WI38 (cell line): ENCODE results near the gene NFIA.

ENCODE experiments used
- H3K4me3 ChIP-seq: 2 replicates; pipeline ENCODE4 v1.5.1; 2011; ENCODE audit warnings: low read depth, mild to moderate bottlenecking, control low read depth, low read length
- TF ChIP-seq, protein P1 (sequence below): IDR thresholded peaks from 2 replicates; pipeline ENCODE4 v1.5.1; 2012; ENCODE audit warnings: low read depth, mild to moderate bottlenecking, control low read depth, low read length

The NFIA gene

DNA sequence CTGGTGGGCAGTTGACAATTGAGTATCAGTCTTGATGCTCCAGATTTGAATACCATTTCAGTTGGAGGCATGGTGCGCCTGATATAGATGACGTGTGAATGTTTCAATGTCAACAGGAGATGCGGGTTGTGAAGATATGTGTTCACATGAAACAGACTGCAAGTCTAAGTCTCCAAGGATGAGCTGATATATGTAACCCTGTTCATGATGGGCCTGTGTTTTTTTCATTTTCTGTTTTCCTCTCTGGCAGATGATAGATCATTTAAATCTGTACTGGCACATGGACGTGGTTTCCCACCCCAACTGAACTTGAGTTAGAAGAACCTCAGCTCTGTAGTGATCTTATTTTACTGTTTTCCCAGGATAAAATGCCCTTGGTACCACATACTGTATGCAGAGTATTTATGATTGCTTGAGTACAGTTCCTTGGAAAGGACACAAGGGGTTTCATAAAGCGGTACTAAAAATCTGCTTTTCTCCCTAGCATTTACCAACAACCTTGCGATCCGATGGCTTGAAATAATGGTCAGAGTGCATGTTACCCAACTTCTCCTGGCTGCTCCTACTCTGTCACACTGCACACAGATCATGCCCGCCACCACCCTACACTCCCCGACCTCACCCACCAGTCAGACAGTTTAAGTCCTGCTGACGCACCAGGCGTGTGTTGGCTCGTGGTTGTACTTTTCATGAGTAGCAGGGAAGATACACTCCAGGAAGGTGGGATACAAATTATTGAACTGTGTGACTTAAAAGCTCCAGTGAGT, 131.1 kb downstream of the NFIA start:
- TF ChIP-seq, protein P1, sequence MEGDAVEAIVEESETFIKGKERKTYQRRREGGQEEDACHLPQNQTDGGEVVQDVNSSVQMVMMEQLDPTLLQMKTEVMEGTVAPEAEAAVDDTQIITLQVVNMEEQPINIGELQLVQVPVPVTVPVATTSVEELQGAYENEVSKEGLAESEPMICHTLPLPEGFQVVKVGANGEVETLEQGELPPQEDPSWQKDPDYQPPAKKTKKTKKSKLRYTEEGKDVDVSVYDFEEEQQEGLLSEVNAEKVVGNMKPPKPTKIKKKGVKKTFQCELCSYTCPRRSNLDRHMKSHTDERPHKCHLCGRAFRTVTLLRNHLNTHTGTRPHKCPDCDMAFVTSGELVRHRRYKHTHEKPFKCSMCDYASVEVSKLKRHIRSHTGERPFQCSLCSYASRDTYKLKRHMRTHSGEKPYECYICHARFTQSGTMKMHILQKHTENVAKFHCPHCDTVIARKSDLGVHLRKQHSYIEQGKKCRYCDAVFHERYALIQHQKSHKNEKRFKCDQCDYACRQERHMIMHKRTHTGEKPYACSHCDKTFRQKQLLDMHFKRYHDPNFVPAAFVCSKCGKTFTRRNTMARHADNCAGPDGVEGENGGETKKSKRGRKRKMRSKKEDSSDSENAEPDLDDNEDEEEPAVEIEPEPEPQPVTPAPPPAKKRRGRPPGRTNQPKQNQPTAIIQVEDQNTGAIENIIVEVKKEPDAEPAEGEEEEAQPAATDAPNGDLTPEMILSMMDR: no peak
- no peak overlapping the region for H3K4me3 ChIP-seq

DNA sequence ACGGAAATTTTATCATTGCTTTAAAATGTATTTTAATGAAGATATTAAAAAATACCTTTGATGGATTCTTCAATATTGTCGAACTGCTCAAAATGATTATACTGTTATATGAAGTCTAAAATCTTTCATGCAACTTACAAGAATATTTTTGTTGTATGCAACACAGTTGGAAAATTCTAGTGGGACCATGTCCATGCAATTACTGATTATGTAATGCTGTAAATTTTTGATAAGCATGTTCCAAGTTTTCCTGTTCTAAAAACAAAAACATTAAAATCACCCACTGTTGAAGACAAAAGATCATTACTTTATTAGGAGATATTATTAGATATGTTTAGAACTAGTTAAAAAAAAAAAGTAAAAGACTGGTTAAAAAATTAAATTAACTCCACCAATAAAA, 132.8 kb downstream of the NFIA start:
- H3K4me3 ChIP-seq: no peak overlapping the region
- TF ChIP-seq, protein P1: no peak

DNA sequence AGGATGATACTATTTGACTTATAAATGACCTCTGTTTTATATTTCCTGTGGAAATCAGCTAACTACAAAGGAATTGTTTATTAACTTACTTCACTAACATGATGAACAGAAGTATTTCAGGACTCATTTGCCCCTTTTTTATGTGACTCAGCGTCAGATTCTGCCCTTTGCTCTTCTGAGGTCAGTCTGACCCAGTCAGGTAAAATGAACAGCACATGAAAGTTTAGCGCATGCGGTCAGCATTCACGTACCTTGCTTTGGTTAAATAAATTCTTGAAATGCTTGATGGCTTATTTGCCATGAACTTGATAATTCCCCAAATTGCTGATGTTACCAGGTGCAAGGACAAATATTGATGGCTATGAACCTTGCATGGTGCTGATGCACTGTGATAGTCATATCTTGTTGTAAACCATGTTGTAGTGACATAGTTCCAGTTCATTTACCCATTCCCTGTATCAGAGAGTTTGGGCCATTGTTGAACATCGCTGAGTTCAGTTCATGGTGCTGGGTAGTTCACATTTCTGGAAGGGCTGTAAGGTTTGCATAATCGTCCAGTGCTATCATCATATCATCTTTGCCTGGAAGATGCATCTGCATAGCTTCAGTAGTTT, 133.4 kb downstream of the NFIA start:
- TF ChIP-seq, protein P1: no peak
- H3K4me3 ChIP-seq: no peak overlapping the region

DNA sequence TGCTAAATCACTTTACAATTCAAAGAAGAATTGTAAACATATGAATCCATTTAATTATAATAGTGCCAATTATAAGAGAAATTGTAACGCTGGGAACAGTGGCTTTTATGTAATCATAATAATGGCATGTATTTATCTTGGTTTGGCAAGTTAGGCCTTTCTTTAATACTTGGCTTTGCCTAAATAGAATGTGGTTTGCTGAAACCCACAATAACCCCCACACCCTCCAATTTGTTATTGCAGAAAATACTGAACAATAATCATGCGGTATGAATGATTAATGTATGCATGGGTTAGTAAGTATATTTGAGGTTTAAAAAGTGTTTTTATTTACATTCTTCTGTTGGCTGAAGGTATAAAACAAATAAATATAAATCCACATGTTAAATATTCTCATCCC, 138.2 kb downstream of the NFIA start:
- no peak overlapping the region for H3K4me3 ChIP-seq
- TF ChIP-seq, protein P1: no peak

- no peak overlapping the region for H3K4me3 ChIP-seq
- TF ChIP-seq, protein P1: no peak
These were observed 139.3 kb downstream of the NFIA start for GRCh38 chr1:61221642-61222041.

GRCh38 chr1:61222240-61222639, 139.9 kb downstream of the NFIA start:
- TF ChIP-seq, protein P1: no peak
- no peak overlapping the region for H3K4me3 ChIP-seq

- no peak overlapping the region for H3K4me3 ChIP-seq
- TF ChIP-seq, protein P1: no peak
These were observed 140.8 kb downstream of the NFIA start for GRCh38 chr1:61223140-61223539.
